Liver (tissue), 9 donors: ENCODE measurements around the gene IER2. TPM values are rescaled to one million over a fixed set of nuclear protein-coding genes. Genes with fewer than 3 reads are reported as not detected.

Experiments used
- DNase-seq: peaks from one replicate; pipeline ENCODE4 v3.0.0-alpha.2; 2017; ENCODE audit warnings: low spot score
- H3K27ac ChIP-seq, 2 donors: one replicate each; pipeline ENCODE4 v1.7.0; 2013; ENCODE audit warnings: inconsistent platforms in 2 of 2, low read length in 2 of 2, control low read depth in 1 of 2, low read depth in 1 of 2, mild to moderate bottlenecking in 1 of 2
- H3K27me3 ChIP-seq, 4 donors: one replicate each; pipeline versions ENCODE4 v1.6.1 to v1.7.0; 2013; ENCODE audit warnings: low read length in 3 of 4, inconsistent platforms in 1 of 4, mild to moderate bottlenecking in 1 of 4, moderate library complexity in 1 of 4; ENCODE audit not compliant: control insufficient read depth in 4 of 4, insufficient read depth in 4 of 4
- H3K36me3 ChIP-seq, 4 donors: one replicate each; pipeline versions ENCODE4 v1.6.1 to v1.7.0; 2013; ENCODE audit warnings: low read length in 3 of 4, mild to moderate bottlenecking in 3 of 4, low read depth in 1 of 4, moderate library complexity in 1 of 4; ENCODE audit not compliant: control insufficient read depth in 4 of 4, insufficient read depth in 3 of 4
- H3K4me1 ChIP-seq, 4 donors: one replicate each; pipeline versions ENCODE4 v1.6.1 to v1.7.0; 2013; ENCODE audit warnings: low read length in 3 of 4, mild to moderate bottlenecking in 3 of 4, moderate library complexity in 1 of 4; ENCODE audit not compliant: control insufficient read depth in 4 of 4, insufficient read depth in 4 of 4
- H3K4me3 ChIP-seq, 3 donors: one replicate each; pipeline versions ENCODE4 v1.6.1 to v1.7.0; 2013; ENCODE audit warnings: low read length in 3 of 3, control low read depth in 1 of 3, low read depth in 1 of 3, mild to moderate bottlenecking in 1 of 3
- H3K9ac ChIP-seq, 2 donors: one replicate each; pipeline ENCODE4 v1.7.0; 2013; ENCODE audit warnings: low read length in 2 of 2, mild to moderate bottlenecking in 2 of 2, moderate library complexity in 2 of 2, control low read depth in 1 of 2, low read depth in 1 of 2
- H3K9me3 ChIP-seq, 4 donors: one replicate each; pipeline versions ENCODE4 v1.6.1 to v1.7.0; 2013; ENCODE audit warnings: low read length in 3 of 4; ENCODE audit not compliant: control insufficient read depth in 4 of 4
- FOXA1 ChIP-seq: IDR thresholded peaks from 2 replicates; pipeline ENCODE4 v1.6.1; 2016; ENCODE audit warnings: antibody characterized with exemption
- FOXA2 ChIP-seq: IDR thresholded peaks from 2 replicates; pipeline ENCODE4 v1.6.1; 2016; ENCODE audit warnings: antibody characterized with exemption
- GABPA ChIP-seq, 2 donors: IDR thresholded peaks in 1 of 2; conservative IDR thresholded peaks in 1 of 2; 2 replicates each; pipeline ENCODE4 v1.6.1; 2016; ENCODE audit warnings: antibody characterized with exemption in 2 of 2, mild to moderate bottlenecking in 1 of 2, moderate library complexity in 1 of 2
- HNF4A ChIP-seq, 2 donors: conservative IDR thresholded peaks; 2 replicates each; pipeline ENCODE4 v1.6.1; 2016; ENCODE audit warnings: antibody characterized with exemption in 2 of 2, mild to moderate bottlenecking in 2 of 2
- HNF4G ChIP-seq: IDR thresholded peaks from 2 replicates; pipeline ENCODE4 v1.6.1; 2016; ENCODE audit warnings: antibody characterized with exemption
- JUND ChIP-seq, 2 donors: IDR thresholded peaks; 2 replicates each; pipeline ENCODE4 v1.6.1; 2016; ENCODE audit warnings: antibody characterized with exemption in 2 of 2
- NR2F2 ChIP-seq: IDR thresholded peaks from 2 replicates; pipeline ENCODE4 v1.6.1; 2016; ENCODE audit warnings: antibody characterized with exemption
- RAD21 ChIP-seq, 2 donors: IDR thresholded peaks; 2 replicates each; pipeline ENCODE4 v1.6.1; 2016; ENCODE audit warnings: antibody characterized with exemption in 2 of 2, mild to moderate bottlenecking in 2 of 2
- RXRA ChIP-seq, 2 donors: IDR thresholded peaks; 2 replicates each; pipeline ENCODE4 v1.6.1; 2017 to 2018; ENCODE audit warnings: antibody characterized with exemption in 2 of 2, mild to moderate bottlenecking in 1 of 2
- SP1 ChIP-seq: IDR thresholded peaks from 2 replicates; pipeline ENCODE4 v1.6.1; 2018; ENCODE audit warnings: antibody characterized with exemption, mild to moderate bottlenecking
- TAF1 ChIP-seq: conservative IDR thresholded peaks from 2 replicates; pipeline ENCODE4 v1.6.1; 2016; ENCODE audit warnings: antibody characterized with exemption, mild to moderate bottlenecking
- YY1 ChIP-seq: IDR thresholded peaks from 2 replicates; pipeline ENCODE4 v1.6.1; 2016; ENCODE audit warnings: antibody characterized with exemption, mild to moderate bottlenecking
- WGBS: extraction: QIAGEN DNeasy Blood & Tissue Kit; methylation state at CpG from one replicate; pipeline ENCODE4 v1.1.7; 2013; 5-methylcytosine and 5-hydroxymethylcytosine counted together
- polyA plus RNA-seq, 2 donors: library from polyadenylated mRNA; stranded (reverse) in 1 of 2; unstranded in 1 of 2; fragments of 200-250 nt in 1 of 2; fragments of >200 nt in 1 of 2; fragmentation: Nextera tagmentation in 1 of 2; extraction: Ambion mirVana in 1 of 2; gene quantifications; one replicate each; pipeline versions ENCODE4 v1.2.1 to v1.2.3, GENCODE V29; 2013 to 2015
- total RNA-seq, 2 donors: library from RNA; depleted of rRNA; stranded (reverse); fragments of >200 nt; gene quantifications; one replicate each; pipeline ENCODE4 v1.2.3, GENCODE V29; 2014
- TF ChIP-seq, protein P1 (sequence below): IDR thresholded peaks from 2 replicates; pipeline ENCODE4 v1.6.1; 2016; ENCODE audit warnings: antibody characterized with exemption, mild to moderate bottlenecking
- TF ChIP-seq, protein P2 (sequence below): IDR thresholded peaks from 2 replicates; pipeline ENCODE4 v1.6.1; 2016; ENCODE audit warnings: antibody characterized with exemption
- TF ChIP-seq, protein P3 (sequence below): fragments of 150-350 bp; IDR thresholded peaks from 2 replicates; pipeline ENCODE4 v1.5.1; 2017; ENCODE audit warnings: improper control_type of control experiment, low read depth, low read length; ENCODE audit not compliant: missing input control
- TF ChIP-seq, protein P4 (sequence below): IDR thresholded peaks from 2 replicates; pipeline ENCODE4 v1.6.1; 2016; ENCODE audit warnings: antibody characterized with exemption
- TF ChIP-seq, protein P5 (sequence below): IDR thresholded peaks from 2 replicates; pipeline ENCODE4 v1.6.1; 2016; ENCODE audit warnings: antibody characterized with exemption
- donor health status: healthy.
- donor health status: healthy.
- donor health status: healthy.
- donor health status: healthy.
- donor health status: healthy.

Gene IER2
- total and polyA plus RNA-seq, 4 donors: 11.4 to 38.9 (median 21.9) TPM

DNA sequence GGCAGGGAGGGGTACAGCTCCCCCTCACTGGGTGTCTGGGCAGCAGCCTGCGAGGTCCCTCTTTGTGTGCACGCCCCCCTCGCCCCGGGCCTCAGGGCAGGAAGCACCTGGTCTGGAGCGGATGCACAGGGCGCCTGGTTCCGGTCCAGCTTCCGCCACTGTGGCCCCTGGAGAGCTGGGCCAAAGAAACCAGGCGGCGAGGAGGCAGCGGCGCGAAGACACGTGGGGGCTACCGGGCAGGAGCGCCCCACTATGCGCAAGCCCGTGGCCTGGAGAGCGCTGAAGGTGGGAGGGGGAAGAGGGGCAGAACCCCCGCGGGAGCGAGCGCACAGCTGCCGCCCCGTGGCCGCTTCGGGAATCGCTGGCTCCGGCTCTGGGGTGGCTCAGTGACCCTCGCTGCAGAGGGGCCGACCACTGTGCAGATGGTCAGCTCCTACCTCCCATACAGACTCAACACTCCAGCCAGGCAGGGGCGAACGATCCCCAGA is 45.8 kb upstream of the IER2 start:
- 65% methylated on average over 33 of the region's 33 CpGs for WGBS
- peaks cover 0 to 5% (median 2%) of the 10 kb centered on the region in 4 donors for H3K36me3 ChIP-seq
- TF ChIP-seq RAD21 (IDR thresholded peaks at IDR 0.05) (peak in 1 of 2 donors; percentile 53), HNF4G (no peak), NR2F2 (peak; percentile 96), RXRA (IDR thresholded peaks at IDR 0.05) (no peak), FOXA1 (no peak), TAF1 (no peak), FOXA2 (no peak), SP1 (no peak)
- TF ChIP-seq, protein P1, sequence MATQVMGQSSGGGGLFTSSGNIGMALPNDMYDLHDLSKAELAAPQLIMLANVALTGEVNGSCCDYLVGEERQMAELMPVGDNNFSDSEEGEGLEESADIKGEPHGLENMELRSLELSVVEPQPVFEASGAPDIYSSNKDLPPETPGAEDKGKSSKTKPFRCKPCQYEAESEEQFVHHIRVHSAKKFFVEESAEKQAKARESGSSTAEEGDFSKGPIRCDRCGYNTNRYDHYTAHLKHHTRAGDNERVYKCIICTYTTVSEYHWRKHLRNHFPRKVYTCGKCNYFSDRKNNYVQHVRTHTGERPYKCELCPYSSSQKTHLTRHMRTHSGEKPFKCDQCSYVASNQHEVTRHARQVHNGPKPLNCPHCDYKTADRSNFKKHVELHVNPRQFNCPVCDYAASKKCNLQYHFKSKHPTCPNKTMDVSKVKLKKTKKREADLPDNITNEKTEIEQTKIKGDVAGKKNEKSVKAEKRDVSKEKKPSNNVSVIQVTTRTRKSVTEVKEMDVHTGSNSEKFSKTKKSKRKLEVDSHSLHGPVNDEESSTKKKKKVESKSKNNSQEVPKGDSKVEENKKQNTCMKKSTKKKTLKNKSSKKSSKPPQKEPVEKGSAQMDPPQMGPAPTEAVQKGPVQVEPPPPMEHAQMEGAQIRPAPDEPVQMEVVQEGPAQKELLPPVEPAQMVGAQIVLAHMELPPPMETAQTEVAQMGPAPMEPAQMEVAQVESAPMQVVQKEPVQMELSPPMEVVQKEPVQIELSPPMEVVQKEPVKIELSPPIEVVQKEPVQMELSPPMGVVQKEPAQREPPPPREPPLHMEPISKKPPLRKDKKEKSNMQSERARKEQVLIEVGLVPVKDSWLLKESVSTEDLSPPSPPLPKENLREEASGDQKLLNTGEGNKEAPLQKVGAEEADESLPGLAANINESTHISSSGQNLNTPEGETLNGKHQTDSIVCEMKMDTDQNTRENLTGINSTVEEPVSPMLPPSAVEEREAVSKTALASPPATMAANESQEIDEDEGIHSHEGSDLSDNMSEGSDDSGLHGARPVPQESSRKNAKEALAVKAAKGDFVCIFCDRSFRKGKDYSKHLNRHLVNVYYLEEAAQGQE: no peak
- TF ChIP-seq, protein P2, sequence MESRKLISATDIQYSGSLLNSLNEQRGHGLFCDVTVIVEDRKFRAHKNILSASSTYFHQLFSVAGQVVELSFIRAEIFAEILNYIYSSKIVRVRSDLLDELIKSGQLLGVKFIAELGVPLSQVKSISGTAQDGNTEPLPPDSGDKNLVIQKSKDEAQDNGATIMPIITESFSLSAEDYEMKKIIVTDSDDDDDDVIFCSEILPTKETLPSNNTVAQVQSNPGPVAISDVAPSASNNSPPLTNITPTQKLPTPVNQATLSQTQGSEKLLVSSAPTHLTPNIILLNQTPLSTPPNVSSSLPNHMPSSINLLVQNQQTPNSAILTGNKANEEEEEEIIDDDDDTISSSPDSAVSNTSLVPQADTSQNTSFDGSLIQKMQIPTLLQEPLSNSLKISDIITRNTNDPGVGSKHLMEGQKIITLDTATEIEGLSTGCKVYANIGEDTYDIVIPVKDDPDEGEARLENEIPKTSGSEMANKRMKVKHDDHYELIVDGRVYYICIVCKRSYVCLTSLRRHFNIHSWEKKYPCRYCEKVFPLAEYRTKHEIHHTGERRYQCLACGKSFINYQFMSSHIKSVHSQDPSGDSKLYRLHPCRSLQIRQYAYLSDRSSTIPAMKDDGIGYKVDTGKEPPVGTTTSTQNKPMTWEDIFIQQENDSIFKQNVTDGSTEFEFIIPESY: no peak
- TF ChIP-seq, protein P3, sequence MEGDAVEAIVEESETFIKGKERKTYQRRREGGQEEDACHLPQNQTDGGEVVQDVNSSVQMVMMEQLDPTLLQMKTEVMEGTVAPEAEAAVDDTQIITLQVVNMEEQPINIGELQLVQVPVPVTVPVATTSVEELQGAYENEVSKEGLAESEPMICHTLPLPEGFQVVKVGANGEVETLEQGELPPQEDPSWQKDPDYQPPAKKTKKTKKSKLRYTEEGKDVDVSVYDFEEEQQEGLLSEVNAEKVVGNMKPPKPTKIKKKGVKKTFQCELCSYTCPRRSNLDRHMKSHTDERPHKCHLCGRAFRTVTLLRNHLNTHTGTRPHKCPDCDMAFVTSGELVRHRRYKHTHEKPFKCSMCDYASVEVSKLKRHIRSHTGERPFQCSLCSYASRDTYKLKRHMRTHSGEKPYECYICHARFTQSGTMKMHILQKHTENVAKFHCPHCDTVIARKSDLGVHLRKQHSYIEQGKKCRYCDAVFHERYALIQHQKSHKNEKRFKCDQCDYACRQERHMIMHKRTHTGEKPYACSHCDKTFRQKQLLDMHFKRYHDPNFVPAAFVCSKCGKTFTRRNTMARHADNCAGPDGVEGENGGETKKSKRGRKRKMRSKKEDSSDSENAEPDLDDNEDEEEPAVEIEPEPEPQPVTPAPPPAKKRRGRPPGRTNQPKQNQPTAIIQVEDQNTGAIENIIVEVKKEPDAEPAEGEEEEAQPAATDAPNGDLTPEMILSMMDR: peak; percentile 43
- TF ChIP-seq, protein P4, sequence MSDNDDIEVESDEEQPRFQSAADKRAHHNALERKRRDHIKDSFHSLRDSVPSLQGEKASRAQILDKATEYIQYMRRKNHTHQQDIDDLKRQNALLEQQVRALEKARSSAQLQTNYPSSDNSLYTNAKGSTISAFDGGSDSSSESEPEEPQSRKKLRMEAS: no peak
- TF ChIP-seq, protein P5, sequence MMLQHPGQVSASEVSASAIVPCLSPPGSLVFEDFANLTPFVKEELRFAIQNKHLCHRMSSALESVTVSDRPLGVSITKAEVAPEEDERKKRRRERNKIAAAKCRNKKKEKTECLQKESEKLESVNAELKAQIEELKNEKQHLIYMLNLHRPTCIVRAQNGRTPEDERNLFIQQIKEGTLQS: no peak
- no peaks in the 10 kb centered on the region for H3K27me3 ChIP-seq
- peak overlapping the region; percentile 59 for H3K27ac ChIP-seq
- no peaks in the 10 kb centered on the region for H3K9me3 ChIP-seq
- peaks cover 5 to 18% (median 7%) of the 10 kb centered on the region in 4 donors for H3K4me1 ChIP-seq
- no peak overlapping the region for H3K9ac ChIP-seq
- DNase-seq: peak; percentile 84
- no peak overlapping the region for H3K4me3 ChIP-seq

DNA sequence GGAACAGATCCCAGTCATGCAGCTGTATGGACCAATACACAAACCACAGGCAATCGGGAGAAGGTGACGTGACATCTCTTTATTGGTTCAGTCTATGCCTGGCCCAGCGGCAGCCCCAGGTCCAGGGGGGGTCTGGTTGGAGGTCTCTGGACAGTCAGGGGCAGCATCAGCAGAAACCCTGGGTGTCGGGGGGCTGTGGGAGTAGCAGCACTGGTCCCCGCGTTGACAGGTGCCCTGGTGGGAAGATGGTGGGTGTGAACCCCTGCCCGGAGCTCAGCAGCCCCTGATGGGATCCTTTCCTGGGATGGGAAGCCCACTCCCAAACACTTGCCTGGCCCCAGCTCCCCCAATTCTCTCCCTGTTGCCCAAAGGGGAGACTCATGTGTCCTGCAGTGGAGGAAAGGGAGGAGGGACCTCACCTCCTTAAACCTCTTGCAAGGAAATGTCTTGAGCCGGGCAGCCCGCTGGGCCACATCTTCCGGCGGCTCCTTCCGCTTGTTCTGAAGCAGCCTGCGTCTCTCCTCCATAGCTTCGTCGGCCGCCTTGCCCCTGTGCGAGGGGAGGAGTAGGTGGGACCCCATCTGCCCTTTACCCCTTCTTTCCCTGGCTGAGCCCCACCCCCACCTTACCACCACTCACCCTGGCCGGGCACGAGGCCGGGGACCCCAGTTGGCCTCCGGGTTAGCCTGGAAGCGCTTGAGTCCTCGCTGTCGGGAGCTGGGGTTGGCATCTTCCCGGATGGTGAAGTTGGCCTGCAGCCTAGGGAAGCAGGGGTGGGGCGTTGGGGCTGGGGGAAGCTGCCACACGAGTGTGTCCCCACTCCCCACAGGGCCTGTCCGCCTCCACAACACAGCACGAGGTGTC is 45.1 kb upstream of the IER2 start:
- no peak for DNase-seq
- no peak overlapping the region for H3K4me3 ChIP-seq
- WGBS: 81% methylated on average over 29 of the region's 29 CpGs
- H3K4me1 ChIP-seq: peaks cover 5 to 18% (median 7%) of the 10 kb centered on the region in 4 donors
- peak overlapping the region; percentile 48 to 59 for H3K27ac ChIP-seq
- H3K9me3 ChIP-seq: no peaks in the 10 kb centered on the region
- no peaks in the 10 kb centered on the region for H3K27me3 ChIP-seq
- H3K36me3 ChIP-seq: peaks cover 0 to 8% (median 2%) of the 10 kb centered on the region in 4 donors
- H3K9ac ChIP-seq: no peak overlapping the region
- TF ChIP-seq TAF1 (no peak), FOXA1 (no peak), JUND (IDR thresholded peaks at IDR 0.05) (no peak), RAD21 (IDR thresholded peaks at IDR 0.05) (no peak), SP1 (no peak), HNF4A (conservative IDR thresholded peaks at IDR 0.05) (no peak), GABPA (IDR thresholded peaks at IDR 0.05 in 1 of 2, conservative IDR thresholded peaks at IDR 0.05 in 1 of 2) (no peak), YY1 (no peak)
- TF ChIP-seq, protein P3: no peak
- TF ChIP-seq, protein P4: no peak
